ENCODE measurements around the gene RCN2.
"Not testable (repeated sequence)": the region's sequence is repeated elsewhere in the genome, so short reads cannot be mapped to it uniquely, and the experiment has no call there.

RCN2 gene

GRCh38 chr15:76953913-76954312 lies 22.4 kb downstream of the RCN2 start:
- H2AFZ ChIP-seq (ENCODE audit: low read length, unreplicated experiment): no peak overlapping the region
- H3K27me3 ChIP-seq (ENCODE audit: insufficient read depth, low read length): no peaks in the 10 kb centered on the region
- H3K27ac ChIP-seq (ENCODE audit: low read depth, low read length): no peak overlapping the region
- H3K4me3 ChIP-seq (ENCODE audit: low read depth, low read length): no peak overlapping the region
- no peaks in the 10 kb centered on the region for H3K4me1 ChIP-seq (ENCODE audit: control insufficient read depth, insufficient read depth, low read length, unreplicated experiment)
- H3K79me2 ChIP-seq (ENCODE audit: control insufficient read depth, insufficient read depth, low read length, unreplicated experiment): no peaks in the 10 kb centered on the region
- H3K36me3 ChIP-seq (ENCODE audit: insufficient read depth, low read length): 0 out of 2 replicates have a peak, but pooled peaks cover 3% of the 10 kb centered on the region

GRCh38 chr15:76954744-76955143 lies 23.2 kb downstream of the RCN2 start:
- no peaks in the 10 kb centered on the region for H3K36me3 ChIP-seq (ENCODE audit: insufficient read depth, low read length)
- no peak overlapping the region for H3K4me3 ChIP-seq (ENCODE audit: low read depth, low read length)
- H2AFZ ChIP-seq (ENCODE audit: low read length, unreplicated experiment): no peak overlapping the region
- no peak overlapping the region for H3K27ac ChIP-seq (ENCODE audit: low read depth, low read length)
- no peaks in the 10 kb centered on the region for H3K79me2 ChIP-seq (ENCODE audit: control insufficient read depth, insufficient read depth, low read length, unreplicated experiment)
- H3K4me1 ChIP-seq (ENCODE audit: control insufficient read depth, insufficient read depth, low read length, unreplicated experiment): no peaks in the 10 kb centered on the region
- no peaks in the 10 kb centered on the region for H3K27me3 ChIP-seq (ENCODE audit: insufficient read depth, low read length)

- Histone ChIP-seq H3K79me2 (ENCODE audit: control insufficient read depth, insufficient read depth, low read length, unreplicated experiment) (no peaks in the 10 kb centered on the region), H3K27me3 (ENCODE audit: insufficient read depth, low read length) (peaks cover 20% of the 10 kb centered on the region), H3K36me3 (ENCODE audit: insufficient read depth, low read length) (no peaks in the 10 kb centered on the region), H3K27ac (ENCODE audit: low read depth, low read length) (no peak overlapping the region), H3K4me1 (ENCODE audit: control insufficient read depth, insufficient read depth, low read length, unreplicated experiment) (peaks cover 6% of the 10 kb centered on the region), H3K4me3 (ENCODE audit: low read depth, low read length) (no peak overlapping the region), H2AFZ (ENCODE audit: low read length, unreplicated experiment) (no peak overlapping the region)
These were observed 29.9 kb downstream of the RCN2 start for GRCh38 chr15:76961268-76962011.

GRCh38 chr15:76962337-76963013 lies 30.9 kb downstream of the RCN2 start:
- Histone ChIP-seq H3K4me1 (ENCODE audit: control insufficient read depth, insufficient read depth, low read length, unreplicated experiment) (peaks cover 6% of the 10 kb centered on the region), H3K27ac (ENCODE audit: low read depth, low read length) (no peak overlapping the region), H3K27me3 (ENCODE audit: insufficient read depth, low read length) (peaks cover 20% of the 10 kb centered on the region), H3K36me3 (ENCODE audit: insufficient read depth, low read length) (no peaks in the 10 kb centered on the region), H3K4me3 (ENCODE audit: low read depth, low read length) (no peak overlapping the region), H3K79me2 (ENCODE audit: control insufficient read depth, insufficient read depth, low read length, unreplicated experiment) (no peaks in the 10 kb centered on the region), H2AFZ (ENCODE audit: low read length, unreplicated experiment) (no peak overlapping the region)

- H3K36me3 ChIP-seq (ENCODE audit: insufficient read depth, low read length): no peaks in the 10 kb centered on the region
- peaks cover 20% of the 10 kb centered on the region for H3K27me3 ChIP-seq (ENCODE audit: insufficient read depth, low read length)
- H3K4me3 ChIP-seq (ENCODE audit: low read depth, low read length): no peak overlapping the region
- H2AFZ ChIP-seq (ENCODE audit: low read length, unreplicated experiment): no peak overlapping the region
- H3K79me2 ChIP-seq (ENCODE audit: control insufficient read depth, insufficient read depth, low read length, unreplicated experiment): no peaks in the 10 kb centered on the region
- H3K4me1 ChIP-seq (ENCODE audit: control insufficient read depth, insufficient read depth, low read length, unreplicated experiment): peaks cover 6% of the 10 kb centered on the region
- no peak overlapping the region for H3K27ac ChIP-seq (ENCODE audit: low read depth, low read length)
These were observed 32.0 kb downstream of the RCN2 start for GRCh38 chr15:76963596-76963995.

- H3K79me2 ChIP-seq (ENCODE audit: control insufficient read depth, insufficient read depth, low read length, unreplicated experiment): no peaks in the 10 kb centered on the region
- H3K27ac ChIP-seq (ENCODE audit: low read depth, low read length): no peak overlapping the region
- H3K27me3 ChIP-seq (ENCODE audit: insufficient read depth, low read length): peaks cover 20% of the 10 kb centered on the region
- no peak overlapping the region for H2AFZ ChIP-seq (ENCODE audit: low read length, unreplicated experiment)
- H3K4me1 ChIP-seq (ENCODE audit: control insufficient read depth, insufficient read depth, low read length, unreplicated experiment): peaks cover 6% of the 10 kb centered on the region
- H3K4me3 ChIP-seq (ENCODE audit: low read depth, low read length): no peak overlapping the region
- no peaks in the 10 kb centered on the region for H3K36me3 ChIP-seq (ENCODE audit: insufficient read depth, low read length)
These were observed 32.6 kb downstream of the RCN2 start for GRCh38 chr15:76964157-76964556.

- peaks cover 20% of the 10 kb centered on the region for H3K27me3 ChIP-seq (ENCODE audit: insufficient read depth, low read length)
- H3K4me1 ChIP-seq (ENCODE audit: control insufficient read depth, insufficient read depth, low read length, unreplicated experiment); H3K4me3 ChIP-seq (ENCODE audit: low read depth, low read length); H3K79me2 ChIP-seq (ENCODE audit: control insufficient read depth, insufficient read depth, low read length, unreplicated experiment); H3K27ac ChIP-seq (ENCODE audit: low read depth, low read length); H3K36me3 ChIP-seq (ENCODE audit: insufficient read depth, low read length); H2AFZ ChIP-seq (ENCODE audit: low read length, unreplicated experiment): not testable (repeated sequence)
These were observed 34.5 kb downstream of the RCN2 start for GRCh38 chr15:76966051-76966450.

GRCh38 chr15:76967067-76967466 lies 35.5 kb downstream of the RCN2 start:
- Histone ChIP-seq H3K4me3 (ENCODE audit: low read depth, low read length) (no peak overlapping the region), H3K79me2 (ENCODE audit: control insufficient read depth, insufficient read depth, low read length, unreplicated experiment) (no peaks in the 10 kb centered on the region), H3K4me1 (ENCODE audit: control insufficient read depth, insufficient read depth, low read length, unreplicated experiment) (peaks cover 6% of the 10 kb centered on the region), H3K36me3 (ENCODE audit: insufficient read depth, low read length) (no peaks in the 10 kb centered on the region), H3K27me3 (ENCODE audit: insufficient read depth, low read length) (peaks cover 20% of the 10 kb centered on the region), H3K27ac (ENCODE audit: low read depth, low read length) (no peak overlapping the region), H2AFZ (ENCODE audit: low read length, unreplicated experiment) (no peak overlapping the region)

GRCh38 chr15:76968306-76968705 lies 36.8 kb downstream of the RCN2 start:
- Histone ChIP-seq H3K27me3 (ENCODE audit: insufficient read depth, low read length) (peaks cover 10% of the 10 kb centered on the region), H3K4me3 (ENCODE audit: low read depth, low read length) (no peak overlapping the region), H3K27ac (ENCODE audit: low read depth, low read length) (no peak overlapping the region), H2AFZ (ENCODE audit: low read length, unreplicated experiment) (no peak overlapping the region), H3K79me2 (ENCODE audit: control insufficient read depth, insufficient read depth, low read length, unreplicated experiment) (no peaks in the 10 kb centered on the region), H3K4me1 (ENCODE audit: control insufficient read depth, insufficient read depth, low read length, unreplicated experiment) (peaks cover 9% of the 10 kb centered on the region), H3K36me3 (ENCODE audit: insufficient read depth, low read length) (no peaks in the 10 kb centered on the region)

GRCh38 chr15:76972389-76973361 lies 41.1 kb downstream of the RCN2 start:
- Histone ChIP-seq H2AFZ (ENCODE audit: low read length, unreplicated experiment) (no peak overlapping the region), H3K79me2 (ENCODE audit: control insufficient read depth, insufficient read depth, low read length, unreplicated experiment) (no peaks in the 10 kb centered on the region), H3K4me3 (ENCODE audit: low read depth, low read length) (peak overlapping the region; percentile 58)

More at GRCh38 chr15:76972389-76973361, 41.1 kb downstream of the RCN2 start:
- peaks cover 3% of the 10 kb centered on the region for H3K4me1 ChIP-seq (ENCODE audit: control insufficient read depth, insufficient read depth, low read length, unreplicated experiment)
- H3K36me3 ChIP-seq (ENCODE audit: insufficient read depth, low read length): no peaks in the 10 kb centered on the region
- no peak overlapping the region for H3K27ac ChIP-seq (ENCODE audit: low read depth, low read length)
- no peaks in the 10 kb centered on the region for H3K27me3 ChIP-seq (ENCODE audit: insufficient read depth, low read length)

Measured in ACC112 (cell line).